NCI-H1436 treated with DMSO at 0.1 percent for 48 hours (cell line): ENCODE measurements around the gene APBB2.

ENCODE experiments used
- DNase-seq: peaks from one replicate; lab custom pipeline; 2025; lab: John Stamatoyannopoulos, UW

APBB2 gene

DNA sequence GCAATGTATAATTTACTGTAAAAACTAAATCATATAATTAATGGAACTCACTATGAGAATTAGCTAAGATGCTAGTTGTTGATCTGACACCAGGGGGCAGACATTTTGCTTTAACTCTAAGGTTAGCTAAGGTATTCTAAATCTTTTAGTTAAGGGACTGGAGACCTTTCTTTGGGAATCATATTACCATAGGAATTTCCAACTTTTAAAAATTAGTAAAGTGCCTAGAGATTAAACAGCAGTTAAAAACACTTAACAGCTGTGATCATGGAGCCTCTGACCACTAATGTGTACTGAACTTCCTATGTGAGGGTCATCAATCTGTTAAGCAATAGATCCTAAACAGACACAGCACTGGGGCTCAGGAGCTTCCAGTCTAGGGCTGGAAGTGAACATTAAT is 238.0 kb downstream of the APBB2 start:
- DNase-seq, result peak; percentile 9

DNA sequence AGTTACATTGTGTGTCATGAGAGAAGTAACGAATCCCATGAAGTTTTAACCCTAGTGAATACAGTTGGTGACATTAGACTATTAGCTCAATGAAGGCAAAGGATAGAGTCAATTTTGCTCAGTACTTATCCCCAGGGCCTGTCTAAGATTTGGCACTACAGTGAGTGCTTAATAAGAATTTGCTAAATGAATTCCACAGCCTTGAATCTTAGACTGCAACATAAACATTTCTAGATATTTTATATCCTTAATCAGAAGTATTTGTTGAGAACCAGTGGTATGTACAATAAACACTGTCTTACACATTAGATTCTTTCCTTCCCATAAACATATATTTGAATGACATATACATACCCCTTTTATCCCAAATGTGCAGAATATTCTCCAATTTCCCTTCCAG is 241.6 kb downstream of the APBB2 start:
- DNase-seq, result no peak

DNA sequence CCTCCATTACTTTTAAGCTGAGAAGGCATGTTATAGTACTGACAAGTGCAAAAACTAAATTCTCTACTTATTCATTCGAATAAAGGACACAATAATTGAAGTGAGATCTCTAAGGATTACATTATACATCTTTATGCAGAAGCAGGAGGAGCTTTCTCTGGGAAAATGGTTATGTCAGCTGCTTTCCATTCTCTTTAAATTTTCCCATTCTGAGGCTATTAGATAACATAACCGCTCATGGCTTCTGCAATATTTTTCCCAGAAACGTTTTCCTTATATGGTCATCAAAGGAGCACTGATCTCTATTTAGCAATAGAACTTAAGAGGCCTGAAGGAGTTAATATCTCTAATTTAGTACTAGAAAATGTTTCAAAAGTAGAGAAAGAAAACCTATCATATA is 243.0 kb downstream of the APBB2 start:
- no peak for DNase-seq

DNA sequence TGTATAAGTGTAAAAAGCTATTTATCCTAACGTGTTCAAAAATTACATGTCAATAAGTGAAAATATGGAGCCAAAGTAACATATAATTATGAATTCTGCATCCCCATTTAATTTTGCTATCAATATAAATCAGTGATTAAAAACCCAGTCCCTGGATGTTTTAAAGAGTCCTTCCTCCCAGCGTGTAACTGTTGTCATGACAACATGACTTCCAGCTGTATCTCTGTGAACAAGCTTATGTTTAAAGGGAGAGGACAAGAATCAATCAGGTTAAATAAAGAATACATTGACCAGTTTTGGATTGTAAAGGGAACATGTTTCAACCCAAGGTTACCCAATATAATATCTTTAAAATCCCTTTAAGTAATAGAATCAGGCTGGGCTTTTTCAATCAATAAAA is 244.8 kb downstream of the APBB2 start:
- no peak for DNase-seq

DNA sequence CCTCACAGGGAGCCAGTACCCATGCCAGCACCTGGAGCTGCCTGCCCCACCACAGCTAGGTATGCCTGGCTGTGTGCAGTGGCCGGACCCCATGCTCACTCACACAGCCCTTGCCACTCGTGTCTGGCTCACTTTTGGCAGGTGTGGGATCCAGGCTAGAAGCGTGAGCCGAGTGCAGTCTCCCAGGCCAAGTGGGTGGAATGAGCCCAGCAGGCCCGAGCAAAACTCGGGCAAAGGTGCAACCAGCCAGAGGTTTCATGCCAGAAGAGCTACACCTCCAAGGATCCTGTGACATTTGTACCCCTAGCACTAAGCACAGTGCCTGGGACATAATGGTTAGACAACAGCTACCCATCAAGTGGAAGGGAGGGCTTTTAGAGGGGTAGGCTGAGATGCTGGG is 246.8 kb downstream of the APBB2 start:
- DNase-seq, result no peak

DNA sequence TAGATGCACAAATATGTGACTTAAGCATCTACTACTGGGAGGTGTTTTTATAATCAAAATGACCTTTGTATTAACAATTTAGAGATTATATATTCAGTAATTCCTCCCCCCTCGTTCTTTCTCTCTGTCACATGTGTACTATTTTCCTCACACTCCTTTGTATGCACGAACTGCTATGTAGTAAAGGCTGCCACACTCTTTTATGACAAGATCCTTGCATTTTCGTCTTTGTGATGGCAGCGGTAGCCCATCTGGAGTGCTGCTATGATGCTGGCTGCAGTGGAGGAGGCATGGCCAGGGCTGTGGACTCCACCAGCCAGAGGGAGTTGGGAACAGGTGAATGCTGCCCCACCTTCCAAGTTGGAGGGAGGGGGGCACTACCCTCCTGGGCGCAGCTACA is 248.3 kb downstream of the APBB2 start:
- no peak for DNase-seq

DNA sequence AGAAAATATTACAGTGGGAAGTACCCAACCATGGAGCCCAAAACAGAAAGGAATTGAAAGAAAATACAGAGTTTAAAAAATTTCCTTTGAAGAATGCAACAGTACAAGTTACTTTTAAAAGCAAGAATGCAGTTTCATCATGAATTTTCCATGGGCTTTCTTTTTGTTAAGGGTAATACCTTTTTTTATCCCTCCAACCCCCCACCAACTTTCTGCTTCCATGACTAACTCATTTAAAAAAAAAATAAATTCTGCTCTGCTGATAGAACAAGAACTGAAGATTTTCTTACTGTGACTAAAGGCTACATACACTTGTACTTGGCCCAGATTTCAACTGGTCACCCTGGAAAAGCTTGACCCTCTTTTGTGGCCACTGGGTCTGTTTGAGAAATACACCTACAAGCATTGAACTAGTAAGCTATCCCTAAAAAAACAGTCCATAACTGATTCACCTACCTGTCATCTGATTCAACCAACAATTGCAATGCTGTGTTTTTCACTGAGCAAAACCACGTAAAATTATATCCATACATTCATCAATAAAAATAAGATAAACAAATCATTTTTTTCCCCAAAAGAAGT is 250.4 kb downstream of the APBB2 start:
- DNase-seq, result no peak

DNA sequence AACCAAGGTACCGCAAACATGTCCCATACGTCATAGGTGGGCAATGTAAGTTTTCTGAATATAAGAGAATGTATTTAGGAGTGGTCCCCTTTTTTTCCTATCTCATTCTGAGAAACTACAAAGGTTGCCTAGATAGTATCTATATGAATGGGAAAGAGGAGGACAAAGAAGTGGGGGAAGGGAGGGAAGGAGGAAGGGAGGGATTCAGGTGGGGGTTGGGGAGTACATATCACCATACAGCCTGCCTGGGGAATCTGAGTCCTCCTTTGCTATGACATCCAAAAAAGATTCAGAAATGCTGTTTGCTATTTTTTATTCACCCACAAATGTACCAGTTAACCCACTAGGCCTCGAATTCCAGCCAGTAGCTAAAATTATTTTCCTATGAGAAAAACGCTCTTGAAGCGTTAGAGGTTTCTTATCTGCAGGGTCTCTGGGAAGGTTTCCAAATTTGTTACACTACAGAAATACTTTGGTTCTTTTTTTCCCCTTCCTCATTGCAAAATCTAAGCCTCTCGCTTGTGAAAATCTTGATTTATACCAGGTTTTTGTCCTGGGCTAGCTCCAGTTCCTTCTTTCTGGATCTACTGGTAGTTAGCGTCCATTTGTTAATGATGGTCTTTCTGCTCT is 251.7 kb downstream of the APBB2 start:
- no peak for DNase-seq

DNA sequence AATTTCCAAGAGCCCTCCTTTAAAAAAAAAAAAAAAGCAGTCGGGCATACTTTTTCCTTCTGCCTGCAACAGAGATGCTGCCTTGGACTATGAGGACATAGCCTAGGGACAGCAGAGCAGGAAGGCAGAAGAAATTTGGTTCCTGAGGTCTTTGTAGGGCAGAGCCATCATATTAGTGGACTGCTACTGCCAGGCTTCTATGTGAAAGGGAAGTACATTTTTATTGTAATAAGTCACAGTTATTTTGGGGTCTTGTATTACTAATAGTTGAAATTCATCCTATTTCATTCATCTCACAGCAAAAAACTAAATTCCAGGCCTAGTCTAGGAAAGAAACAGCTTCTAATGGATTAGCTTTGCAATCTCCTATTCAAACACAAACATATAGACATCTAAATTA is 253.4 kb downstream of the APBB2 start:
- no peak for DNase-seq

DNA sequence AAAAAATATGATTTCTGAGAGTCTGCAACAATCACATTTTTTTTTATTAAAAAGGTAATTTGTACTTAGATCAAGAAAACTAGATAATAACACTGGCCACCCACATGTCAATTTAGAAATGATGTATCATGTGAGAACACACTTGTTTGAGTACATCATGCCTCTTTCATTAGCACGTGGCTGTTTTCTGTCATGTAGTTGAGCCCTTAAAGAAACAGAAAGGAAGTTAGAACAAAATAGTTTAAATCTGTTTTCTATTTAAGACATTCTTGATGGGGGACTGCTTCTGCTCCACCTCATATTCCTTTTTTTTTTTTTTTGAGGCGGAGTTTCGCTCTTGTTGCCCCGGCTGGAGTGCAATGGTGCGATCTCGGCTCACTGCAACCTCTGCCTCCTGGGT is 257.1 kb downstream of the APBB2 start:
- no peak for DNase-seq

DNA sequence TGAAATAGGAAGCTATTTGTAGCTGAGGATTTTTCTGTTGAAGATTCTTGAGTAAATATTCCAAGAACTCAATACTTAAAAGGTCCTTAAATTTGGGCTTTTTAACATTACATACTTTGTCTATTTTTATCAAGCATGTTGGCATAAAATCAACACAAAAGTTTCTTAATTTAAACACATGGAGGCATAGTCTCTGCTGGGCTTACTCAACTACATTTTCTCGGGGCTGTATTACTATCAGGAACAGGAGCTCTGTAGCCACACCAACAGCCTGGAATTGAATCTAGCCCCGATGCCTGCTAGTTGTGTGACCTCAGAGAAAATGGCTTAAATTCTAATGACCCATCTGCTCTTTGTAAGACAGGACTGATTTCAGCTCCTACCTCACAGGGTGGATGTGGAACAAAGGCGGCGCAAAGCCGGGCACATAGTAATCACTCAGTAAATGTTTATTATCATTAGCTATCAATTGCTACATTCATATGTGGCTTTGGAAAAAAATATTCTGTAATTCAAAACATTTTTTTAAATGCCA is 257.6 kb downstream of the APBB2 start:
- no peak for DNase-seq

DNA sequence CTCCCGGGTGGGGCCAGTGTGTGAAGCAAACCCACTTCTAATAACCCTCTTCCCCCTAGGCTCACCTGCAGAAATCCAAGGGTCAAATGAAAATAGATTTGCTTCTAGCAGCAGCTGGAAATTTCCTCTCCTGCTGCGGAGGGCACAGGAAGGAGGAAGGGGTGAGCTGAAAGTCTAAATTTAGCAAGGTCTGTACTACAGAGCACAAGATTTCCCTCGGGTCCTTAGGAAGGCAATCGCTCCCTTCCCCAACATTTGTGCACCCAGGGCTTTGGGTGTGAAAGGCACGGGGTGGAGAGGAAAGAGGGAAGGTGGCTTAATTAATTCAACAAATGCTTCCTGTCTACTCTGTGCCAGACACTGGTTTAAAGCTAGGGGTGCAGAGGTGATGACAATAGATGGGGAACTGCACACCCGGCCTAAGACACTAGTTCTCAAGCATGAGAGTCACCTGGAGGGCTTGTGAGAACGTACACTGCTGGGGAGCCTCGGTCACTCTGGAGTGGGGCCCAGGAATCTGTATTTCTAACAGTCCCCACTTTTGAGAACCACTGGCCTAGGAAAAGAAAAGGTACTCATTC is 260.2 kb downstream of the APBB2 start:
- DNase-seq, result no peak

DNA sequence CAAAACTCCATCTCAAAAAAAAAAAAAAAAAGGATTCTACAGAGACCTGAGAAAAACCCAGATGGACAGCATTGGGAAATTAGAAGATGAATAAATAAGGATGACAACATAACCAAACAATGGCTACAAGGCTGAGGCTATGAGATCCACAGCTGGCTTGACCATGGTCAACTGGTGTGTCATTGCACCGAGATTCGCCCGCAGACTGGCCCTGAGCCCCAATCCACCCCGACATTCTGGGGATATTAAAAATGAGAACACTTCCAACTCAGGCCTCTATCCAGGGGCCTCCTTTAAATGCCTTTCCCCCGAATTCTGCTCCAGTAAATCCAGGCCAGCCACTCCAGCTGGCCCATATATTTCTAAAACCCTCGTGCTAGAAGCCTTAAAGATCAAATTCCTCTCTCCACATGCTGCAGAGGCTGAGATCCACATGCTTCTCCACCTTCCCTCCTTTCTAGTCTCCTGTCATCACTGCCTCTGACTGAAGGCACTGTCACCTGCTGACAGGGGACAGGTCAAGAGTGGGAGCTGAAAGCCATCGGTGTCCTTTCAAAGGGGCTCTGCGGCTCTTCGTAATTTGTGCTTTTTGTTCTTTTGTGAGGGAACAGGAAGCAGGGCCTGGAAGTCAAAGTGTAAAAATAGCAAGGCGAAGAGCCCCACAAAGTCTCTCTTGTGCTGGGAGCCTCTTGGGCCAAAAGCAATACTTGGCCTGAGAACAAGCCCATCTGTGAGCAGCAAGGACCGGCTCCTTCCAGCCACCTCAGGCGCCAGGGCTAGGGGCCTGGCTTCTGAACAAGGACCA is 260.9 kb downstream of the APBB2 start:
- DNase-seq, result no peak

DNA sequence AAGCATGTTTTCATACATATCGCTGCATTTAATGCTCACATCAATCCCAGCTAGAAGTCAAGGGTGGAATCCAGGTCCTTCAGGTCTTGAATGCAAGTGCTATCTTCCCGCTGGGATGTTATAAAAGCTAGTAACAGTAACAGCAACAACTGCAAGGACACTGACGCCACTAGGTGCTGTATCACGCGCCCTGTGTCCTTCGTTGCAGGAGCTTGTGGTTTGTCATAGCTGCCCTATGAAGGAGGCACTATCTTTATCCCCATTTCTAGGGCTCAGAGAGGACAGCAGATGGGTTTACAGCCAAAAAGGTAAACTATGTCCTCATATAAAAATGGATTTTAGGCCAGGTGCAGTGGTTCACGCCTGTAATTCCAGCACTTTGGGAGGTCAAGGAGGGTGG is 261.7 kb downstream of the APBB2 start:
- no peak for DNase-seq

DNA sequence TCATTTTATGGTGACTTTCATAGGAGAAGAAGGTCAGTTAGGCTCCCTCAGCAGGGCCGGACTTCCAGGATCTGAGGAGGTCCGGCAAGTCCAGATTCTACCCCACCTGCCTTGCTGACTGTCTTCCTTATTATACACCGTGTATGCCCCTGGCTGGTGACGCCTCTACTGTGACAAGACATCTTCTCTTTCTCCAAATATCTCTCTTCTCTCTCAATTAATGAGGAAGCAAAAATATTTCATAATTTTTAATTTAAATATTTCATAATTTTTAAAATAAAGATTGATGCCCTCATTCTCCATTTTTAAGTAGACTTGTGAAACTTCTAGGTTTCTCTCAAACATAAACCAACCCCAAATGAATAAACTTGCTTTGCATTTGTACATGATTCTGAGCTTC is 262.1 kb downstream of the APBB2 start:
- no peak for DNase-seq

DNA sequence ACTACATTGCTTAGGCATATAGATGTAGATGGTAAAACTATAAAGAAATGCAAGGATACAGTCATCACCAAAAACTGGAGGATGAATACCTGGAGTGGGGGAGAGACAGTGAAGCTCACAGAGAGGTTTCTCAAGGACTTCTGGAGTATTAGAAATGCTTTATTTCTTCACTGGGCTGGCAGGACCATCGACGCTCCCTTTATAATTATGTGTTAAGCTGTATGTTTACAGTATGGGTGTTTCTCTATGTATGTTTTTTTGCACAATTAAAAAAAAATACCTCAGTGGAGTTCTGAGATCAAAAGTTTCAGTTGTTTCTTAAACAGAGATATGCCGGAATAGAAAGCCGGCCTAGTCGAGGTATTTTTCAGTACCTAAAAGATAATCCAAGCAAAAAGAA is 263.3 kb downstream of the APBB2 start:
- DNase-seq, result no peak

DNA sequence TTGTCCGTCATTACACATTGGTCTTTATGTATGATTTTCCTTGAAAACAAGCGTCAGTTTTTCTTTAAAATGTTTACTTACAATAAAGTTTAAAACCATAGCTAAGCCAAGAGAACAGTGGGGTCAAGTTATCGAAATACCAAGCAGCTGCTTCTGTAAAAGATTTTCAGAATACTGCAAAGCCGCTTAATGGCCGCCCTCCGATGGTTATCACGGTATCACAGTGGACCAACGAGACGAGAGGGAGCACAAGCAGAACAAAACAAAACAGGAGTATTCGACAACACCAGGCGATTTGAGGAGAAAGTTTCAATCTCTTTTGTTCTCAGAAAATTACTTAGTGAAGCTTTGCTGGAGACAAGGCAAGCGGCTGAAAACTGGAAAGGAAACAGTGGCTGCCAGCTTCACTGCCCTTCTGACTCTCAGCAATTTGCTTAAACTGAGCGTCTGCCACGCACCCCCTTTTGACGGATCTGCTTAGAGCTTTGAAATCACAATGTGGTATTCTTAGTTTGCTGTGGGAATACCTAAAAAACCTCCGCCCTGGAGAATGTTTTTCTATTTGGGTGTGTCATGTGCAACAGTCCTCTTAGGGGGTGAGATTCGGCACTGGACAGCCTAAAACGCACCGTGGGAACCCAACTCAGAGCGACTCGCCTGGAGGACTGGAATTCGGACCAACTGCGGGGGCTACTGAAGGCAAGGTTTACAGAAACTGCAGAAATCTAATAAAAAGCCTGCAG is 264.8 kb downstream of the APBB2 start:
- DNase-seq, result no peak

DNA sequence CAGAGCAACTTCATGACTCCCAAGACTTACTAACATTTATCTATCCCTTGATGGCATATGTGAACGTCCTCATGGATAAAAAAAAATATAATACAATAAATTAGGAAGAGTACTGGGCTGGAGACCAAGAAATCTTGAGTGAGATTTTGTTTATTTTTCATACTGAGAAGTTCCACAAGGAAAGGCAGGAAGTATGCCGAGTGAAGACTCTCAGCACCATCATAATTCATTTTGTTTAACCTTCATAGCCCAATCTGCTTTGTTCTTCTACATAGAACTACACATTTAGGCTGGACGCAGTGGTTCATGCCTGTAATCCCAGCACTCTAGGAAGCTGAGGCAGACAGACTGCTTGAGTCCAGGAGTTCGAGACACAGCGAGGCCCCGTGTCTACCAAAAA is 266.3 kb downstream of the APBB2 start:
- DNase-seq, result no peak

DNA sequence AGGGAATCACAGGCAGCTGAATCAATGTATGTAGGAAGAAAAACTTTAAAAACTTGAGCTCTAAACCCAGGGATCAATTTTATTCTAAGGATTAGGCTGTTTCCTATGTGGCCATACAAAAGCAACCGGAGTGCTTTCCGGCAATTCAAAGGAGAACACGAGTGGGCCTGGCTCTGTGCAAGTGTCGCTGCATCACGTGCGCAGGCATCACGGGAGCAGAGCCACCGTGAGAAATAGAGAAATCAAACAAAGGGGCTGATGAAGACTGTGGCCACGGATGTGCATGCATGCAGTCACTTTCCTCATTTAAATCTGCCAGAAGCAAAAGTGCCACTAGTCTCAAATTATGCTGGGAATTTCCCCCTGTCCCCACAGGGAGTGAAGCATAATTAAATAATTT is 267.7 kb downstream of the APBB2 start:
- DNase-seq, result no peak

DNA sequence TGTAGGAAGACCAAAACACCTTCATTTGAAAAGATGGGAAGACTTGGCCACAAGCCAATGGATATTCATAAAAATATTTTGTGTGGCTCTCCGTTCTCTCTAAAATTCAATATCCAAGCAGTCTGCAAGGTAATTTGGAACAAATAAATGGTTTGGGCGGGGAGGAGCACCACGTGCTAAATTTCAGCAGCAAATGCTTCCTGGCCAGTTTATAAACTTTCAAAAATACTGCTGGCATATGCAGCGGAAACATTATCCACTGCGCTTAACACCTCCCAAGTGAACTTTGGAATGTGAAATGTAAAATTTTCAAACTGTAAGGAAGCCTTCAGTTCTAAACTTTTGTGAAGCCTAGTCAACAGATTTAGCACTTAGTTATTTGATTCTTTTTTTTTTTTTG is 273.6 kb downstream of the APBB2 start:
- DNase-seq, result no peak

DNA sequence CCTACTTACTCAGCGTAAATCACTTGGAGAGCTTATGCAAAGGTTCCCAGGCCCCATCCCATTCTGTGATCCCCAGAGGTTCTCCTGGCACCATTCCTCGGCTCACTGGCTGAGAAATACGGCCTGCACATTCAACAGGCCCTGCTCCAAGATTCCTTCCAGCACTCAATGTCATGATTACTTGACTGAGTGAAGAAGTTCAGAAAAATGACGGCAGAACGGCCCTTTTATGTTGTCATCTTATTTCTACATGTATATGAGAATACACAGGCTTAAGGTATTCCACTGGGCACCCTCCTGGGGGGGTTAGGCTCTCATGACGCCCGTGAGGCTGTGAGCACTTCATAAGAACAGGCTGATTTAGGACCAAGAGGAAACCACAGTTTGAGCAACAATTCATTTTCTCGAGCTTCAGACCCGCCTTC is 274.0 kb downstream of the APBB2 start:
- no peak for DNase-seq

DNA sequence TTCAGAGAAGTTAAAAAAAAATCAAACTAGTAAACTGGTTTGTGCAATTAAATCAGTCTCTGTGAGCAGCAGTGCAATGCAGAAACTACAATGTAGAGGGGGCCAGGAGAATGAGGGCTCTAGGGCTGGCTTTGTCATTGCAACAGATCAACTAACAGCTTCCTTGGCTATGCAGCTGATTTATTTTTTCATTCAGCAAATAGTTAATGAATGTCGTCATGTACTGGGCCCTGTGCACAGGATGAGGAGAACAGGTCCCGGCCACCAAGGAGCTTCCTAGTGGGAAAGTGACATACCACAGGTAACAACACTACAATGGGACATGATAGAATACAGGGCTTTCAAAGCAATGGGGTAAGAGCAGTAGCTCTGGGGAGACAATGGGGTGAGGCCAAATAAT is 274.5 kb downstream of the APBB2 start:
- DNase-seq, result no peak
